ENCODE measurements around the gene WDR26. TPM values are rescaled to one million over a fixed set of nuclear protein-coding genes. Genes with fewer than 3 reads are reported as not detected.

Gene WDR26
- total RNA-seq, 1 donor: 57.7 TPM

DNA sequence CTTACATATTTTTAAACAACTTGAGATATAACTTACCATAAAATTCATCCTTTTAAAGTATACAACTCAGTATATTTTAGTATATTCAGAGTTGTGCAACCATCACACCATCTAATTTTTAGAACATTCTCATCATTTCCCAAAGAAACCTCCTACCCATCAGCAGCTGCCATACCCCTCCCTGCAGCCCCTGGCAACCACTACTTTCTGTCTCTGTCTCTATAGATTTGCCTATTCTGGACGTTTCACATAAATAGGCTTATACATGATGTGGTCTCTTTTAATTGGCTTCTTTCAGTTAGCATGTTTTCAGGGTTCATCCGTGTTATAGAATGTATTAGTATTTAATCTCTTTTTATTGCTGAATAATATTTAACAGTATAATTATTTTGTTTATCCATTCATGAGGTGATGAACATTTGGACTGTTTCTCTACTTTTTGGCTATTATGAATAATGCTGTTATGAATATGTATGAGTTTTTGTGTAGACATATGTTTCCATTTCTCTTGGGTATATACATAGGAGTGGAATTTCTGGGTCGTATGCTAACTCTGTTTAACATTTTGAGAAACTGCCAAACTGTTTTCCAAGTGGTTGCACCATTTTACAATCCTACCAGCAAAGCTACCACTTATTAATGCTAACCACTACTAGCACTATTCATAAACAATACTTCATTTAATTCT lies 29.5 kb downstream of the WDR26 start:
- no peak for DNase-seq (ENCODE audit: low read depth)
- H3K4me3 ChIP-seq (ENCODE audit: low read depth, low read length): no peak overlapping the region
- TF ChIP-seq, protein P1, sequence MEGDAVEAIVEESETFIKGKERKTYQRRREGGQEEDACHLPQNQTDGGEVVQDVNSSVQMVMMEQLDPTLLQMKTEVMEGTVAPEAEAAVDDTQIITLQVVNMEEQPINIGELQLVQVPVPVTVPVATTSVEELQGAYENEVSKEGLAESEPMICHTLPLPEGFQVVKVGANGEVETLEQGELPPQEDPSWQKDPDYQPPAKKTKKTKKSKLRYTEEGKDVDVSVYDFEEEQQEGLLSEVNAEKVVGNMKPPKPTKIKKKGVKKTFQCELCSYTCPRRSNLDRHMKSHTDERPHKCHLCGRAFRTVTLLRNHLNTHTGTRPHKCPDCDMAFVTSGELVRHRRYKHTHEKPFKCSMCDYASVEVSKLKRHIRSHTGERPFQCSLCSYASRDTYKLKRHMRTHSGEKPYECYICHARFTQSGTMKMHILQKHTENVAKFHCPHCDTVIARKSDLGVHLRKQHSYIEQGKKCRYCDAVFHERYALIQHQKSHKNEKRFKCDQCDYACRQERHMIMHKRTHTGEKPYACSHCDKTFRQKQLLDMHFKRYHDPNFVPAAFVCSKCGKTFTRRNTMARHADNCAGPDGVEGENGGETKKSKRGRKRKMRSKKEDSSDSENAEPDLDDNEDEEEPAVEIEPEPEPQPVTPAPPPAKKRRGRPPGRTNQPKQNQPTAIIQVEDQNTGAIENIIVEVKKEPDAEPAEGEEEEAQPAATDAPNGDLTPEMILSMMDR (IDR thresholded peaks at IDR 0.05; ENCODE audit: insufficient read depth, low read length): no peak

DNA sequence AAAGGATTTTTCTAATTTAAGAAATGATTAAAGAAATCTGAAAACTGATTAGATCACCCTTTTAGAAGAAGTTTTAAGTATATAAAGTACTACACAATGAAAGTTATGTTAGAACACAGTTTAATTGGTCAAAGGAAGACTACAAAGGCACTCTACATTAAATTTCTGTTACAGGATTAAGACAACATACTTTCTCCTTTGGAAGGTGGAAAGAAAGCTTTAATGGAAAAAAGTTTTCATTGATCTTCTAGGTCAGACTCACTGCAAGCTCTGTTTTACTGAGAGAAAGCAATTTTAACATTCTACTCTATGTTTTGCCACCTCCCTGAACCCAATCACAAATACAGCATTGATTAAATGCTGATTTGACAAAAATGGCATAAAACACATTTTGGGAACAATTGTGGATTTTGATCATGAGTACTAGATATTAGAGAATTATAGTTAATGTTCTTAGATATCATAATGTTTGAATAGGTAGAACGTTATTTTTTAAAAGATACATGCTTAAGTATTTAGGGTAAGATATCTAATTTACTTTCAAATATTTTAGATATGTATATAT lies 32.0 kb downstream of the WDR26 start:
- TF ChIP-seq, protein P1 (IDR thresholded peaks at IDR 0.05; ENCODE audit: insufficient read depth, low read length): no peak
- H3K4me3 ChIP-seq (ENCODE audit: low read depth, low read length): no peak overlapping the region
- no peak for DNase-seq (ENCODE audit: low read depth)

DNA sequence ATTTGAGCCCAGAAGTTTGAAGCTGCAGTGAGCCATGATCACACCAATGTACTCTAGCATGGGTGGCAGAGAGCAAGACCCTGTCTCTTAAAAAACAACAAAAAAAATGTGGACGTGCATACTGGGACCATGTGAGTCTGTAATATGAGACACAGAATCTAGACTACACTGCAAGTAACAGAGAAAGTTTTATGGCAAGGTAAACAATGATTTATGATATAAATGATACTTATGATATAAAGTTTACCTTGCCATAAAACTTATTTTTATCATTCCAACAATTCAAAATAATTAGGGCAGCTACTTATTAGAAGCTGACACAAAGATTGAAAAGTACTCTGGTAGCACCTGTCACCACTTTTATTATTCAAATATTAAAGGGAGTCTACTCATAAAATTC lies 34.7 kb downstream of the WDR26 start:
- TF ChIP-seq, protein P1 (IDR thresholded peaks at IDR 0.05; ENCODE audit: insufficient read depth, low read length): no peak
- no peak for DNase-seq (ENCODE audit: low read depth)
- no peak overlapping the region for H3K4me3 ChIP-seq (ENCODE audit: low read depth, low read length)

DNA sequence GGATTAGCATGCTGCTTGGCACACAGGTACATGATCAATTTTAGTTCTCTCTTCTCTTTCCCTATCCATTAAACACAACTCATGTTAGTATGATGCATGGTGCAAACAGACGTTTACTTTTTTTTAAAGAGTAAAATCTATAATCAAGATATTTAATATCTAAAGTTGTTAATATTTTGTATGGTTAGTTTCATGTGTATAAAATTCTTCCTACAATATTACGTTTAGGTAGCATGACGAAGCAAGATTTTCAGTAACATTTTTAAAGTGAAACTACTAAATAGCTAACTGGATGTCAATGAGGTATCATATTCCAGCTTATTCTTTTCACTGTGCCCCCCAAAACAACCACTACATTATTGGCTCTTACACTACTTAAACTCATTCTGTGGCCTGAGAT lies 41.3 kb downstream of the WDR26 start:
- no peak overlapping the region for H3K4me3 ChIP-seq (ENCODE audit: low read depth, low read length)
- no peak for DNase-seq (ENCODE audit: low read depth)
- TF ChIP-seq, protein P1 (IDR thresholded peaks at IDR 0.05; ENCODE audit: insufficient read depth, low read length): no peak

DNA sequence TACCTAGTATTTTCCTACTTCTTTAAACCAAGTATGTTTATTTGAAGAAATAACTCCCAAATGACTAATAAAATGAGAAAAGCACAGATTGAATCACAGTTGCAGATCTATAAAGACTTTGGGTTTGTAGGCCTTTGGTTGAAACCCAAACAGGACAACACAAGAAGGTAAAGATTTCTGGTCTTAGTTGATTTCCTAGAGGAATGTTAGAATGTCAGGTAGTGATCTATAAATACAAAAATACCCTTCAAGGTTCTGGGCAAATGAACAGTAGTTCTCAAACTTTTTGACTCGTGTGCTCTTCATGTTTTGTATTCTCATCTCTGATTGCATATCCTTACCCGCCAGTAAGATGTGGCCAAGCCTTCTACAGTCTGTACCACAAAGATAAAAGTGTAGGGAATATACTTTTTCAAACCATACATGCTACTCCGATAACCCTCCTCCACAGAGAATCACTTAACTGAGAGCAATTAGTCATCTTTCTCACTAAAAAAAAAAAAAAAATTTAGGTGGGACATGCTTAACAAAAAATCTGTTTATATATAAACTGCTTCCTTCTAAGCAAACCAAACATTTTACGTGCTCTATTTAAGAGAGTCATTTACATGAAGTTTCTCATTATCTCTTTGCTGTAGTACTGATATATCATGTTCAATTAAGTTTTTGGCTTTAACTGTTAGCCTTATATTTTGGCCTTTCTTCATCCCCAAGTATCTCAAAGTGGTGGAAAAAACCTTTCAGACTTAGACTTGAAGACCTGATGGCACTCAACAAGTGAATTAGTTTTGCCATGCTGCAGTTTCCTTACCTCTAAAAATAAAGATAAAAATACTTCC lies 42.0 kb downstream of the WDR26 start:
- H3K4me3 ChIP-seq (ENCODE audit: low read depth, low read length): no peak overlapping the region
- TF ChIP-seq, protein P1 (IDR thresholded peaks at IDR 0.05; ENCODE audit: insufficient read depth, low read length): no peak
- DNase-seq (ENCODE audit: low read depth): no peak

DNA sequence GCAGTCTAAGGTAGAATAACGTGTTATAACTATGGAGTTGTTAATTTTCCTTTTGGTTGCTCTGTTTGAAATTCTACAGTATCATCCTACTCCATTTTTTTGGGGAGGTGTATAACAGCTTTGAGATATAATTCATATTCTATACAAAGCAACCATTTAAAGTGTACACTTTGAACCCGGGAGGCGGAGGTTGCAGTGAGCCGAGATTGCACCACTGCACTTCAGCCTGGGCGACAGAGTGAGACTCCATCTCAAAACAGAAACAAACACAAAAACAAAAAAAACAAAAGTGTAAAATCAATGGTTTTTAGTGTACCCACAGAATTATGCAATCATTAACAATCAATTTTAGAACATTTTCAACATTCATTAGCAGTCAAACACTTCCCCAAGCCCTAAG lies 44.1 kb downstream of the WDR26 start:
- TF ChIP-seq, protein P1 (IDR thresholded peaks at IDR 0.05; ENCODE audit: insufficient read depth, low read length): no peak

More for the DNA sequence above, 44.1 kb downstream of the WDR26 start:
- H3K4me3 ChIP-seq (ENCODE audit: low read depth, low read length): no peak overlapping the region
- no peak for DNase-seq (ENCODE audit: low read depth)
